HG02623 (cell line): ENCODE results near the gene RFESD.
"Not testable (repeated sequence)": the region's sequence is repeated elsewhere in the genome, so short reads cannot be mapped to it uniquely, and the experiment has no call there.

Experiments used
- ATAC-seq: cut with Tn5 transposase; IDR thresholded peaks from one replicate; pipeline ENCODE4 v1.9.1; 2021; ENCODE audit warnings: moderate library complexity; ENCODE audit not compliant: unreplicated experiment

RFESD gene

DNA sequence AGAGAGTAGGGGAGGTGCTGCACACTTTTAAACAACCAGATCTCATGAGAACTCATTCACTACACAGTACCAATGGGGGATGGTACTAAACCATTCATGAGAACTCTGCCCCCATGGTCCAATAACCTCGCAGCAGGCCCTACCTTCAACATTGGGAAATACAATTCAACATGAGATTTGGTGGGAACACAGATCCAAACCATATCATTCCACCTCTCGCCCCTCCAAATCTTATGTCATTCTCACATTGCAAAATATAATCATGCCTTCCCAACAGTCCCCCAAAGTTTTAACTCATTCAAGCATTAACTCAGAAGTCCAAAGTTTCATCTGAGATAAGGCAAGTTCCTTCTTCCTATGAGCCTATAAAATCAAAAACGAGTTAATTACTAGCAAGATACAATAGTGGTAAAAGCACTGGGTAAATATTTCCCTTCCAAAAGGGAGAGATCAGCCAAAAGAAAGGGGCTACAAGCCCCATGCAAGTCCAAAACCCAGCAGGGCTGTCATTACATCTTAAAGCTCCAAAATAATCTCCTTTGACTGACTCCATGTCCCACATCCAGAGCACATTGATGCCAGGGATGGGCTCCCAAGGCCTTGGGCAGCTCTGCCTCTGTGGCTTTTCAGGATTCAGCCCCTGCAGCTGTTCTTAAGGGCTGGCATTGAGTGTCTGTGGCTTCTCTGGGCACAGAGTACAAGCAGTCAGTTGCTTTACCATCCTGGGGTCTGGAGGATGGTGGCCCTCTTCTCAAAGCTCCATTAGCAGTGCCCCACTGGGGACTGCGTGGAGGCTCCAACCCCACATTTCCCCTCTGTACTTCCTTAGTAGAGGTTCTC is 18.4 kb upstream of the RFESD start:
- no peak for ATAC-seq

DNA sequence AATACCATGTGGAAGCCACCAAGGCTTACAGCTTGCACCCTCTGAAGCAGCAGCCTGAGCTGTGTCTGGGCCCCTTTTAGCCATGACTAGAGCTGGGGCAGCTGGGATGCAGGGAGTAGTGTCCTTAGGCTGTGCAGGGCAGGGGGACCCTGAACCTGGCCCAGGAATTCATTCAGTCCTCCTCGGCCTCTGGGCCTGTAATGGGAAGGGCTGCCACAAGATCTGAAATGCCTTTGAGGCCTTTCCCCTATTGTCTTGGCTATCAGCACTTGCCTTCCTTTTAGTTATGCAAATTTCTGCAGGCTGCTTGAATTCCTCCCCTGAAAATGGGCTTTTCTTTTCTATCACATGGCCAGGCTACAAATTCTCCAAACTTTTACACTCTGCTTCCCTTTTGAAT is 17.6 kb upstream of the RFESD start:
- no peak for ATAC-seq

DNA sequence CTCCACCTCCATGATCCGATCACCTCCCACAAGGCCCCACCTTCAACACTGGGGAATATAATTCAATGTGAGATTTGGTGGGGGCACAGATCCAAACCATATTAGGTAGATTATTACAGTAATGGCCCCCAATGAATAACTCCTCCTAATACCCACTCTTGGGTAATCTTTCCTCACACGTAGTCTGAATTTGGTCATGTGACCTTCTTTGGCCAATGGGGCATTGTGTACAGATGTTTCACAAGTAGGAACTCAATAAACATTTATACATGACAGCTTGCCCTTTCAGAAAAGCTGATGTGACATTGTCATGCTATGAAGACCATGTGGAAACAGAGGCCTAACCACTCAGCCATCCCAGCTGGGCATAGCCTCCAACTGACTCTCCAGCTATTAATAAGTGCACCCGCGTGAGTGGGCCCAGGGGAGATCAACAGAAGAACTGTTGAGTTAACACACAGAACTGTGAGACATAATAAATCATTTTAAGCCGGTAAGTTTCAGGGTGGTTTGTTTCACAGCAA is 16.1 kb upstream of the RFESD start:
- no peak for ATAC-seq

DNA sequence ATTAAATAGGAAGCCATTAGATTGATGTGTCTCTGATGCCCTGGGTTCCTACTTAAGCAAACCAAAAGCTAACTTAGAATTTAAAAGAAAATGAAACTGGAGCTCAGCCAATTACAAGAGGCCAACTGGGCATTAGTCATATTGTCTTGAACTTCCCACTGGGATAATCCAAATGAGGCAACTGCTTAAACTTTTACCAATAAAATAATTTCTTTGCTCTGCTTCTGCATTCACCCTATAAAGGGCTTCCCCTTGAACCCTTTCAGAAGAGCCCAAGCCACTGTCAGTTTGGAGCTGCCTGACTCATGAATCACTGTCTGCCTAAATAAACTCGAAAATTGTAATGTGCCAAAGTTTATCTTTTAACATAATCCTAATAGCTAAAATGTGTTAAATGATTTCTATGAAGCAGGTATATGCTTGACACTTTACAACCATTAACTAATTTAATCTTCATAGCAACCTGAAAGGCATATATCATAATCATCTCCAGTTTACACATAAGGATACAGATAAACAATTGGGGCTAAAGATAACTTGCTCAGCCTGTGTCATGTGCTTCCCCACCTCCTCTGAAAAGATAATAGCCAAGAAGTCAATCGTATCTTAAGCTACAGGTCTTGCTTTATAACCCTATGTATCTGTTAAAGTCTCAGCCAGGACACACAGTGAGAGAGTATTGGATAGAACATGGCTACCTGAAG is 15.2 kb upstream of the RFESD start:
- no peak for ATAC-seq

DNA sequence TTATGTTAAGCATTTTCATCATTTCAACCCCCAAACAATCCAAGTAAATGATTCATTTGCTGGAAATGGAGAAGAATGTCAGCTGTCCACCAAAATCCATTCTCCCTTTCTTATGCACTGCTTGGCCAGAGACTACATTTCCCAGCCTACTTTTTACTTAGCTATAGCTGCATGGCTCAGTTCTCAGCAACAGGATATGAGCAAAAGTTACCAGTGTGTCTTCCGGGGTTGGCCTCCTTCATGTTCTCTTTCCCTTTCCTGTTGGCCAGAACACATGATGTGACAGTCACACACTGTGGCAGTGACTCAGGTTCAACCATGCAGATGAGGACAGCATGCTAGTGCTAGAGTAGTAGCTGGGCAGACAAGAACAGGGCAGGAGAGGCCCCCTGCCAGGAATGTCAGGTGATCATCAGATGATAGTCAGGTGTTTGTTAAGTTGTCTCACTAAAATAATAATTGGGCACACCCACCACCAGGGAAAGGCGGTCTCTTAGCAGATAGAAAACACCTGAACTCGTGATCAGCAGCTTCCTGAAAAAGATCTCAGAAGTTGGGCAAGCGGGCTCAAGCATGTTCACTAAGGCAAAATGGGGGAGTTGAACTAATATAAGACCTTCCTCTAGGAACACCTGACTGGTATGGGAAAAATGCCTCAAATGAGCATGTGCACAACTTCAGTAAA is 14.4 kb upstream of the RFESD start:
- peak; percentile 88 for ATAC-seq

DNA sequence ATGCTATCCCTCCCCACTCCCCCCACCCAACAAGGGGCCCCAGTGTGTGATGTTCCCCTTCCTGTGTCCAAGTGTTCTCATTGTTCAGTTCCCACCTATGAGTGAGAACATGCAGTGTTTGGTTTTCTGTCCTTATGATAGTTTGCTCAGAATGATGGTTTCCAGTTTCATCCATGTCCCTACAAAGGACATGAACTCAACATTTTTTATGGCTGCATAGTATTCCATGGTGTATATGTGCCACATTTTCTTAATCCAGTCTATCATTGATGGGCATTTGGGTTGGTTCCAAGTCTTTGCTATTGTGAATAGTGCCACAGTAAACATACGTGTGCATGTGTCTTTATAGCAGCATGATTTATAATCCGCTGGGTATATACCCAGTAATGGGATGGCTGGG is 13.6 kb upstream of the RFESD start:
- not testable (repeated sequence) for ATAC-seq

DNA sequence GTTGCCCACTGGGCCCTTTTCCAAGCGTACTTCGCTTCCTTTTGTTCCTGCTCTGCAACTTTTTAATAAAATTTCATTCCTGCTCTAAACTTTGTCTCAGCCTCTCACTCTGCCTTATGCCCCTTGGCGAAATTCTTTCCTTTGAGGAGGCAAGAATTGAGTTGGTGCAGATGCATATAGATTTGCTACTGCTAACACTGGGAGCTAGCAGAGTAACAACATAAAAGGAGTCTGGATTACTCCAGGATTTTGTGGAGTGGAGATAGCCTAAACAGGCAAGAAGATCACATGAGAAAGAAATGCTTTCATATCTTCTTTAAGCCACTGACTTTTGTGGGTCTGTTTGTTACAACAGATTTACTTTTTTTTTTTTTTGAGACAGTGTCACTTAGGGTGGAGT is 12.9 kb upstream of the RFESD start:
- no peak for ATAC-seq

DNA sequence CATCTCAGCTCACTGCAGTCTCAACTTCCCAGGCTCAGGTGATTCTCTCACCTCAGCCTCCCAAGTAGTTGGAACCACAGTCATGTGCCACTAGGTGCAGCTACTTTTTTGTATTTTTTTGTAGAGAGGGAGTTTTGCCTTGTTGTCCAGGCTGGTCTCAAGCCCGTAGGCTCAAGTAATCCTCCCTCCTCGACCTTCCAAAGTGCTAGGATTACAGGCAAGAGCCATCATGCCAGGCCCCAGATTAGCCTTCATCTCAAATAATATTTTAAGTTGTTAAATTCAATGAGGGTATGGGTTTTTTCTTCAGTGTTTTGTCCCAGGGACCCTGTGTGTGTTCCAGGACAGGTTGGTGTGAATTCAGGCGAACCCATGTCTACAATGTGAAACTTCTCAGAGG is 12.5 kb upstream of the RFESD start:
- ATAC-seq: no peak

DNA sequence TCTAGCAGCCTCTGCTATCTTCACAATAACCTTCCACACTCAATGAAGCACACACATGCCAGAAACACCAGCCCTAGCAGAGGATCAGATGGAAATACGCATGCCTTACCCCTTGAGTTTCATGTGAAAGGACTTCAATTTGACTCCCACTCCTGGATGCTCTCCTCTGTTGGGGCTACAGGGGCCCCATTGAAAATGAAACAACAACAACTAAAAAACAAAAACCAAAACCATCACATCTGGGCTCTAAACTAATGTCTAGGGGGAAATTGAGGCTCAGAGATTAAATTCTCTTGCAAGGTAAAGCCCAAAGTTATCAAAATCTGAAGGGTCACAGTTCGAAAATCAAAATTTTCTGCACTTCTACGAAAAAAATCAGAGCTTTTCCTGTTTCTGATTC is 7.9 kb upstream of the RFESD start:
- ATAC-seq: no peak

DNA sequence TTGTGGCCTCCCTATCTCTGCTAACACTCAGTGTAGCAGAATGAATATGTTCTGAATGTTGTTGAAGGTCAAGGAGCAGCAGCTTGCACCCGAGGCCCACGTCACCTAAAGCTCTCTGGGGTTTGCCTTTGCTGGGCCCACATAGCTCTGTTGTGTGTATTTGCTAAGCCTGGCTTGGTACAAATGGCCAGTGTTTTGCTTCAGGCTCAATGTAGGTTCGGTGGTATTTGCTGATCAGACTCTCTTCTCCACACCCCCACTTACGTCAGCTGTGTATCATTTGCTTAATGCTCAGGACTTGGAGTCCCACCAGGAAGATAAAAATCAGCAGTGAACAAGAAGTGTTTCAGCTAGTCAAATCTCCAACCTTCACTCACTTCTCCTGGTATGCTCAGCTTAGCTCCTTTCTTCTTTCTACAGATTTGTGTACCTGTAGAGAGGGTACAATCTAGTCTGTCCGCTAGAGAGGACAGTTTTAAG is 4.8 kb upstream of the RFESD start:
- no peak for ATAC-seq

DNA sequence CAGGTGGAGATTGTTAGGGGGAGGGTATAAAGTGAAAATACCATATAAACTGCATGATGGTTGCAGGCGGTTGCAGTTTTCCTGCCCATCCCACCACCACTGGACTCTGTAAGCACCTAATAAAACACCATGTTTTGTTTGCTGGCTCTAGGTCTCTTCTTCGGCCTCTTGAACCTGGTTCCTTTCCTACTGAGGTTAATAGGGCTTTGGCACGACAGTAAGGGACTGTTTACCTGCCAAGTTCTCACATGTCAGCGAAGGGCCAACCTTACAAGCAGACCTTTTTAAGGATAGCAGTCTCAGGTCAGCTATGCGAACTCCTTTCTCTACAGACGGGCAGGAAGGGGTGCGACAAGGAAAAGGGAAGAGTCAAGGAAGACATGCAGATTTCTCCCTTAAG is 3.4 kb upstream of the RFESD start:
- no peak for ATAC-seq

DNA sequence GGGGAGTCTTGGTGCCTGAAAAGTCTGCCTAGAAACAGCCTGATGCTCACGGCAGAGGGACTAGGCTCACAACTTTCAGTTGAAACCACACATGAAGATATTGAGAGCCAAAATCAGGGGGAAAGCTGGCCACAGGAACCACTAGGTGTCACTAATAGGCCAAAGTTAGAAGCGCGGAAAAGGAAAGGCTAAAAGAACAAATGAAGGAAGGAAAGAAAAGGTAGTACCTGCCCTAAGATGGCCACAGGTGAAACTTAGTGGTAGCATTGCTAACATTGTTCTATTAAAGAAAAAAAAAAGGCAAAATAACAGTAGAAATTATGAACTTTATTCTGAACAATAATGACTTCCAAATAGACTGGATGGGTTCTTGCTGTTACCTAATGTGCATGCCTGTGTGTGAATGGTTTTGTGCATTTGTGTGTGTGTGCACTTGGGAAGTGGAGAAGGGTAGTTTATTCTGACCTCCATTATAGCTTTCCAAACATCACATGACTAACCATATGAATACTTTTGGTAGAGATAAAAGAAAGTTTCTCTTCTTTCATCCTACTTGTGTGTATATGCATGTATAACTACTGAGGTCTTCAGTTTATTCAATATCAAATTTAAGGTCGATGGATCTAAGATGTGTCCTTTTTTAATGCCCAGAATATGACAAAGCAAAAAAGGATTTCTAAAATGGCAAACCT is 2.1 kb upstream of the RFESD start:
- peak; percentile 29 for ATAC-seq

DNA sequence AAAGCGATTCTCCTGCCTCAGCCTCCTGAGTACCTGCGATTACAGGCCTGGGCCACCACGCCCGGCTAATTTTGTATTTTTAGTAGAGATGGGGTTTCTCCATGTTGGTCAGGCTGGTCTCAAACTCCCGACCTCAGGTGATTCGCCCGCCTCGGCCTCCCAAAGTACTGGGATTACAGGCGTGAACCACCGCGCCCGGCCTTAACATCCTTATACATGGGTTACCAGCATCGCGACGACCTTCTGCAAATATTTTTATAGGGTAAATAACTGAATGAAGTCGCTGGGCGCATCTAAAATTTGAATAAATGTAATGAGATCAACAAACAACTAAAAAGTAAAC is 380 bp upstream of the RFESD start:
- ATAC-seq: not testable (repeated sequence)

DNA sequence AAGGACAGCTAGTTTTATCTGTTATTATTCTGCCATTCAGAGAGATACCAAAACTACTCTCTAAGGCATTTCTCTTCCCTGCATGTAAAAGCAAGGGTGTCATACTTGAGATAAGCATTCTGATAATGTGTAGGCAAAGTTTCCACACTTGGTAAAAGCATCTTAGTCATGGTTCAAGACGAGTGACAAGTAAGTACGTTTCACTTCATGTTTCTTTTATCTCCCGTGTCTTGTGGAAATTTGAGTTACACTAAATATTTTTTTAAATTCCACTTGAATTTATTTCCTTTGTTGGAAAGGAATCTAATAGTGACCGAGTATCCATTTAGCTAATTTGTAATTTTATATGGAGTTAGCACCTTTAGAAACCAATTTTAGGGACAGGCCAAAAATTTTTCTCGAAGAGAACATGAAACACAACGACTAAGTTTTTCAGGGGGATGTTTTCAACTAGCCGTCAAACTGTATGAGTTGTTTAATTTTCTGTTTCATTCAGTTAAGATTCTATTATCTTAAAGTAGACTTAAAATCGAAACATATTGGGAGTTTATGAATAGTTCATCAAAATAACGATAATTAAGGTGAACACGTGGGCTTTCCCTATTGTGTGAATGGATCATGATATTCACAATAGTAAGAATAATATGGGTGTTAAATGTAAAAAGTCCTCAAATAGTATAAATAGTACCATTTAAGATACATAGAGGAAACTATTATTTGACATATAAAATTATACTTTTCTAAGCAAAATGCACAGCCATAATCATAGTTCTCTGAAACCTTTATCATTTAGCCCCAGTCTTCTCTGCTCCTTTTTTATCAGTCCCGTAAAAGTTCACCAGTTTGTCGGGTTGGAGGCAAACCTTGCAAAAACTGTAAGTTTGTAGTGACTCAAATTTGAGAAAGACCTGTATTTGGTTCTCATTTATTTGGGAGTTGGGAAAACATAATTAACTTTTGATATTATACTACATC is 1.6 kb downstream of the RFESD start:
- ATAC-seq: no peak

DNA sequence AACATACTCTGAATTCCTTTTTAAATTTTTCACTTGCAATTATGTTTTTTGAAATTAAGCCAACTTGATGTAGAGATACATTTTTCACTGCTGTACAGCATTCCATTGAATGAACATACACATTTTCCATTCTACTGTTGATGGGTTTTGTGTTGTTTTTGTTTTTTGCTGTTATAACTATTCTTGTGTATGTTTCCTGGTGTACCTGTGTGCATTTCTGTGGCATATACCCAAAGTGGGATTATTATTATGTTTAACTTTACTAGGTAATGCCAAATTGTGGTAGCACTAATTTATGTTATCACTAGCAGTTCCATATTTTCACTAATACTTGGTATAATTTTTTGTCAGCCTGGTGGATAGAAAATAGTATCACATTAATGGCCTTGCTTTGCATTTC is 2.7 kb downstream of the RFESD start:
- no peak for ATAC-seq

DNA sequence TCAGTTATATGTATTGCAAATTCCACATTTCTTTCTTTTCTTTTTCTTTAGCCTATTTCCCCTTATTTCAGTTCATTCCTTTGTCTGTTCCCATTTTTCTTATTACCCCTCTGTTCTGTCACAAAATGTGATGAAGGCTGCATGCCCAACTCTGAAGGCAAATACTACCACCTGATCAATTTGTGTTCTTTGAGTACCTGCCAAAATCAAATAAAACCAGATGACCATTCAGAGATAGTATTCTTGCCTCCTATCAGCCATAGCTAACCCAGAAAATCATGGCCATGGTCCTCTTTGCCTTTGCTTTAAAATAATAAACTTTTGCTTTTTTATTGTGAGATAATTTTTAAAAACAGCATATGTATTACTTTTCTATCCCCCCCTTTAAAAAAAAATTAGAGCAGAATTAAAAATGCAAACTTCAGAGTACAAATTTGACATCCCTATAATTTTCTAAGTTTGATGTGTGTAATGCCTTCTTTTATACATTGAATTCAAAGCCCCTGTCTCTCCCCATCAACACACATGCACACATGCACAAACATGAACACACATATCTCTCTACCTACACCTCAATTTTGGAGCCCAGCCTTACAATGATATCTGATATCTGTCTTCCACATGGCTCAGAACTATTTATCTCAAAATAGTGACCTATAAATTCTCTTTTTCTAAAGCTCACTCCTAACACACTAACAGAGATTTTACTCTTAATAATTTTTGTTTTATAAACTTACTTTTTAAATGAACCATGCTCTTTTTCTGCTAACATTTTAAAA is 3.5 kb downstream of the RFESD start:
- ATAC-seq: no peak

DNA sequence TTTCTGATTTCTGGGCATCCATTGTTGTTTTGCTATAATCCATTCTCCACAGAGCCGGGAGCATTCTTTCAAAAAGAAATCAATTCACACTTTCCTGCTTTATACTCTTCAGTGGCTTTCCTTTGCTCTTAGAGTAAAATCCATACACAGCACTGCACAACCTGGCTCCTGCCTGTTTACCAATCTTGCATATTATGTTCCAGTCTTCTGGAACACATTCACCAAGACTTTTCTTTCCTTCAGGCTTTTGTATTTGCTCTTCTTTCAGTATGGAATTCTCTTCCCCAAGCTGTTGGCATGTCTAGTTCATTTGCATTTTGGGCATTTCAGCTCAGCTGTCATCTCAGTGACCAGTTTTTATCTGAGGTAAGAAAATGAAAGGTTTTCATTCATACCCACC is 6.3 kb downstream of the RFESD start:
- no peak for ATAC-seq

DNA sequence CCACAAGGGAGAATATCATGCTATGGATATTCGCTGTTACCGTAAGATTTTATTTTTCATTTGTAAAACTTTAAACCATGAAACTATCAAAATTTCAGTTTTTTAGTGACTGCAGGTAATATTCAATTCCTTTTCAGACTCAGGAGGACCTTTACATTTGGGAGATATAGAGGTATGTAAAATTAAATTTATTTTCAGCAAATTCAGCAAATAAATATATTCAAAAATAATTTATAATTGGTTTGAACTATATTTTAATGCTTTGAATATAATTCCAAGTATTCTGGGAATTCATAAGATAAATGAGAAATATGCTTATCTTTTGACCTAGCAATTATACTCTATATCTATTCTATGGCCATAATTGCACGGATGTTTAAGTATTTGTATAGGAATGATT is 7.6 kb downstream of the RFESD start:
- ATAC-seq: no peak

DNA sequence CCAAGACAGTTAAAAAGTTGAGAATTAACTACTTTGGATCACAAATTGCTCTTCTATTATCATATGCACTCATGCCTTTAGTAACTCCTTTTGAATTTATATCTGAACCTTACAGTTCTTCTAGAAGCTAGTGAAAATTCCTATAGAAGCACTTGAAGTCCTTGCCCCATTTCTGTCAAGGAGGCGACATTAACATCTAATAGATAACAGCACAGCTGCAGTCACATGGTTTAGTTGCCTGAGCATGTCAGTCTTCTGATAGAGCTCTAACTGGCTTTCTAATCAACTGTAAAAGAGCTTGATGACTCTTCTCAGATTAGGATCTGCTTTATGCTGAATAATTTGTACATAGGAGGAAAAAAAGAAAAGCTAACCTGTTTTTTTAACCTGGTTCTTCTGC is 9.0 kb downstream of the RFESD start:
- ATAC-seq: no peak
